Esophagus squamous epithelium (tissue), 4 donors: ENCODE results near the gene NXNL2.

ENCODE experiments used
- CTCF ChIP-seq, 6 experiments: fragments of 450-650 bp in 4 of 6; fragments of 200-600 bp in 2 of 6; sonication (generic) in 2 of 6; IDR thresholded peaks; one replicate each; pipeline ENCODE4 v1.5.1; 2016 to 2019; ENCODE audit warnings: antibody characterized with exemption in 6 of 6, mild to moderate bottlenecking in 4 of 6, moderate library complexity in 4 of 6
- POLR2A ChIP-seq, 4 donors: fragments of 450-650 bp; IDR thresholded peaks; one replicate each; pipeline ENCODE4 v1.6.1; 2017; ENCODE audit warnings: antibody characterized with exemption in 4 of 4, mild to moderate bottlenecking in 4 of 4, moderate library complexity in 3 of 4

GRCh38 chr9:88540251-88540763, 5.3 kb downstream of the NXNL2 start:
- no peak for TF ChIP-seq CTCF (IDR thresholded peaks at IDR 0.05)
- no peak for TF ChIP-seq POLR2A (IDR thresholded peaks at IDR 0.05)
